HepG2 (cell line): ENCODE data around the gene REM2.

Experiments used
- ATF2 ChIP-seq: sonication (generic); formaldehyde crosslinking; IDR thresholded peaks from 2 replicates; pipeline ENCODE4 v1.4.0; 2020; ENCODE audit warnings: missing genetic modification reagents
- HINFP ChIP-seq: sonication (generic); formaldehyde crosslinking; IDR thresholded peaks from 2 replicates; pipeline ENCODE4 v1.4.0; 2020; ENCODE audit warnings: low read depth, mild to moderate bottlenecking, missing genetic modification reagents
- MXI1 ChIP-seq: IDR thresholded peaks from 3 replicates; pipeline ENCODE4 v1.6.1; 2012; ENCODE audit warnings: low read depth, low read length, inconsistent platforms, borderline replicate concordance
- POLR2AphosphoS5 ChIP-seq: IDR thresholded peaks from 2 replicates; pipeline ENCODE4 v1.6.1; 2012; ENCODE audit warnings: low read depth, low read length
- RFX5 ChIP-seq: IDR thresholded peaks from 2 replicates; pipeline ENCODE4 v1.6.1; 2011; ENCODE audit warnings: low read depth, low read length, improper control_type of control experiment
- ZKSCAN1 ChIP-seq: fragments of 150-350 bp; IDR thresholded peaks from 2 replicates; pipeline ENCODE4 v1.6.1; 2014; ENCODE audit warnings: low read length
- ZNF18 ChIP-seq: sonication (generic); formaldehyde crosslinking; IDR thresholded peaks from 2 replicates; pipeline ENCODE4 v1.8.0; 2022; ENCODE audit warnings: mild to moderate bottlenecking, missing genetic modification reagents; ENCODE audit not compliant: insufficient replicate concordance
- ZNF317 ChIP-seq: sonication (generic); formaldehyde crosslinking; IDR thresholded peaks from 2 replicates; pipeline ENCODE4 v1.5.0; 2020; ENCODE audit warnings: mild to moderate bottlenecking, missing genetic modification reagents
- ZNF432 ChIP-seq: sonication (generic); formaldehyde crosslinking; IDR thresholded peaks from 2 replicates; pipeline ENCODE4 v1.5.0; 2020; ENCODE audit warnings: missing genetic modification reagents, mild to moderate bottlenecking, borderline replicate concordance
- TF ChIP-seq, protein P1 (sequence below): sonication (generic); formaldehyde crosslinking; conservative IDR thresholded peaks from 2 replicates; pipeline ENCODE4 v1.4.0; 2020; ENCODE audit warnings: missing genetic modification reagents
- TF ChIP-seq, protein P2 (sequence below): sonication (generic); formaldehyde crosslinking; IDR thresholded peaks from 2 replicates; pipeline ENCODE4 v1.4.0; 2020; ENCODE audit warnings: missing genetic modification reagents, mild to moderate bottlenecking, borderline replicate concordance

- TF ChIP-seq, protein P1, sequence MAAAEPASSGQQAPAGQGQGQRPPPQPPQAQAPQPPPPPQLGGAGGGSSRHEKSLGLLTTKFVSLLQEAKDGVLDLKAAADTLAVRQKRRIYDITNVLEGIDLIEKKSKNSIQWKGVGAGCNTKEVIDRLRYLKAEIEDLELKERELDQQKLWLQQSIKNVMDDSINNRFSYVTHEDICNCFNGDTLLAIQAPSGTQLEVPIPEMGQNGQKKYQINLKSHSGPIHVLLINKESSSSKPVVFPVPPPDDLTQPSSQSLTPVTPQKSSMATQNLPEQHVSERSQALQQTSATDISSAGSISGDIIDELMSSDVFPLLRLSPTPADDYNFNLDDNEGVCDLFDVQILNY (CRISPR knock-in tag) = no peak
- TF ChIP-seq MXI1 (no peak), ZNF18 (CRISPR knock-in tag) (no peak), ZKSCAN1 (no peak), RFX5 (no peak), ZNF432 (CRISPR knock-in tag) (no peak), HINFP (CRISPR knock-in tag) (no peak), POLR2AphosphoS5 (no peak), ZNF317 (CRISPR knock-in tag) (no peak), ATF2 (CRISPR knock-in tag) (no peak)
- TF ChIP-seq, protein P2, sequence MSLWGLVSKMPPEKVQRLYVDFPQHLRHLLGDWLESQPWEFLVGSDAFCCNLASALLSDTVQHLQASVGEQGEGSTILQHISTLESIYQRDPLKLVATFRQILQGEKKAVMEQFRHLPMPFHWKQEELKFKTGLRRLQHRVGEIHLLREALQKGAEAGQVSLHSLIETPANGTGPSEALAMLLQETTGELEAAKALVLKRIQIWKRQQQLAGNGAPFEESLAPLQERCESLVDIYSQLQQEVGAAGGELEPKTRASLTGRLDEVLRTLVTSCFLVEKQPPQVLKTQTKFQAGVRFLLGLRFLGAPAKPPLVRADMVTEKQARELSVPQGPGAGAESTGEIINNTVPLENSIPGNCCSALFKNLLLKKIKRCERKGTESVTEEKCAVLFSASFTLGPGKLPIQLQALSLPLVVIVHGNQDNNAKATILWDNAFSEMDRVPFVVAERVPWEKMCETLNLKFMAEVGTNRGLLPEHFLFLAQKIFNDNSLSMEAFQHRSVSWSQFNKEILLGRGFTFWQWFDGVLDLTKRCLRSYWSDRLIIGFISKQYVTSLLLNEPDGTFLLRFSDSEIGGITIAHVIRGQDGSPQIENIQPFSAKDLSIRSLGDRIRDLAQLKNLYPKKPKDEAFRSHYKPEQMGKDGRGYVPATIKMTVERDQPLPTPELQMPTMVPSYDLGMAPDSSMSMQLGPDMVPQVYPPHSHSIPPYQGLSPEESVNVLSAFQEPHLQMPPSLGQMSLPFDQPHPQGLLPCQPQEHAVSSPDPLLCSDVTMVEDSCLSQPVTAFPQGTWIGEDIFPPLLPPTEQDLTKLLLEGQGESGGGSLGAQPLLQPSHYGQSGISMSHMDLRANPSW (CRISPR knock-in tag) = no peak
Measured at GRCh38 chr14:22875748-22876319, 7.2 kb upstream of the REM2 start.
